ENCODE results near the gene XIRP2.

DNA sequence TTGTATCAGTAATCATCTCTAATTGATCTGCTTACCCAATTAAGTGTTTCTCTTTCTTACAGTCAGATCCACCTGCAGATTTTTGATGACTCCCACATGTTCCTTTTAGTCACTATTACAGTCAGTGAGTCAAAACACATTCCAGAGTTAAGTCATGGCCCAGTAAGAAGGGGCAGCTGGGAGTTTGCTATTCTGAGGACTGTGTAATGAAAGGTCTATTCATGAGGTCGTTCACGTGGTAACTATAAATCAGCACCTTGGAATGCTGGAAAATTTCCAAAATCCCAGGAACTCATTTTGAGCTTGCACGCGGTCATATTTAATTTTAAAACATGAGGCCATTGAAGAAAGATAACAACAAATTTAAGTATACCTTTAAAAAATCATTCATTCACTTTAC is 252.5 kb downstream of the XIRP2 start:
- TF ChIP-seq, protein P1, sequence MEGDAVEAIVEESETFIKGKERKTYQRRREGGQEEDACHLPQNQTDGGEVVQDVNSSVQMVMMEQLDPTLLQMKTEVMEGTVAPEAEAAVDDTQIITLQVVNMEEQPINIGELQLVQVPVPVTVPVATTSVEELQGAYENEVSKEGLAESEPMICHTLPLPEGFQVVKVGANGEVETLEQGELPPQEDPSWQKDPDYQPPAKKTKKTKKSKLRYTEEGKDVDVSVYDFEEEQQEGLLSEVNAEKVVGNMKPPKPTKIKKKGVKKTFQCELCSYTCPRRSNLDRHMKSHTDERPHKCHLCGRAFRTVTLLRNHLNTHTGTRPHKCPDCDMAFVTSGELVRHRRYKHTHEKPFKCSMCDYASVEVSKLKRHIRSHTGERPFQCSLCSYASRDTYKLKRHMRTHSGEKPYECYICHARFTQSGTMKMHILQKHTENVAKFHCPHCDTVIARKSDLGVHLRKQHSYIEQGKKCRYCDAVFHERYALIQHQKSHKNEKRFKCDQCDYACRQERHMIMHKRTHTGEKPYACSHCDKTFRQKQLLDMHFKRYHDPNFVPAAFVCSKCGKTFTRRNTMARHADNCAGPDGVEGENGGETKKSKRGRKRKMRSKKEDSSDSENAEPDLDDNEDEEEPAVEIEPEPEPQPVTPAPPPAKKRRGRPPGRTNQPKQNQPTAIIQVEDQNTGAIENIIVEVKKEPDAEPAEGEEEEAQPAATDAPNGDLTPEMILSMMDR (IDR thresholded peaks at IDR 0.05 in 2 of 3, conservative IDR thresholded peaks at IDR 0.05 in 1 of 3; ENCODE audit: borderline replicate concordance in 1 of 3, insufficient read depth in 1 of 3, low read depth in 2 of 3, low read length in 2 of 3): no peak
- no peak for TF ChIP-seq JUND (IDR thresholded peaks at IDR 0.05)
- TF ChIP-seq, protein P2, sequence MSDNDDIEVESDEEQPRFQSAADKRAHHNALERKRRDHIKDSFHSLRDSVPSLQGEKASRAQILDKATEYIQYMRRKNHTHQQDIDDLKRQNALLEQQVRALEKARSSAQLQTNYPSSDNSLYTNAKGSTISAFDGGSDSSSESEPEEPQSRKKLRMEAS (IDR thresholded peaks at IDR 0.05): peak; percentile 37; the same call in 1 of the 2 replicates
- TF ChIP-seq POLR2A (IDR thresholded peaks at IDR 0.05; ENCODE audit: borderline replicate concordance, extremely low read depth, insufficient read depth, insufficient read length): no peak
- no peak for TF ChIP-seq ZNF274 (IDR thresholded peaks at IDR 0.05; ENCODE audit: low read depth, low read length)
- TF ChIP-seq EZH2phosphoT487 (IDR thresholded peaks at IDR 0.05; ENCODE audit: borderline replicate concordance): no peak
- TF ChIP-seq SRF (IDR thresholded peaks at IDR 0.05; ENCODE audit: low read depth): no peak
- TF ChIP-seq, protein P3, sequence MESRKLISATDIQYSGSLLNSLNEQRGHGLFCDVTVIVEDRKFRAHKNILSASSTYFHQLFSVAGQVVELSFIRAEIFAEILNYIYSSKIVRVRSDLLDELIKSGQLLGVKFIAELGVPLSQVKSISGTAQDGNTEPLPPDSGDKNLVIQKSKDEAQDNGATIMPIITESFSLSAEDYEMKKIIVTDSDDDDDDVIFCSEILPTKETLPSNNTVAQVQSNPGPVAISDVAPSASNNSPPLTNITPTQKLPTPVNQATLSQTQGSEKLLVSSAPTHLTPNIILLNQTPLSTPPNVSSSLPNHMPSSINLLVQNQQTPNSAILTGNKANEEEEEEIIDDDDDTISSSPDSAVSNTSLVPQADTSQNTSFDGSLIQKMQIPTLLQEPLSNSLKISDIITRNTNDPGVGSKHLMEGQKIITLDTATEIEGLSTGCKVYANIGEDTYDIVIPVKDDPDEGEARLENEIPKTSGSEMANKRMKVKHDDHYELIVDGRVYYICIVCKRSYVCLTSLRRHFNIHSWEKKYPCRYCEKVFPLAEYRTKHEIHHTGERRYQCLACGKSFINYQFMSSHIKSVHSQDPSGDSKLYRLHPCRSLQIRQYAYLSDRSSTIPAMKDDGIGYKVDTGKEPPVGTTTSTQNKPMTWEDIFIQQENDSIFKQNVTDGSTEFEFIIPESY (IDR thresholded peaks at IDR 0.05; ENCODE audit: extremely low read depth, insufficient replicate concordance, low read length): no peak
- no peak for TF ChIP-seq CEBPB (IDR thresholded peaks at IDR 0.05; ENCODE audit: low read depth)
